ENCODE measurements around the gene PPID.
"Not testable (repeated sequence)": the region's sequence is repeated elsewhere in the genome, so short reads cannot be mapped to it uniquely, and the experiment has no call there.

PPID gene

DNA sequence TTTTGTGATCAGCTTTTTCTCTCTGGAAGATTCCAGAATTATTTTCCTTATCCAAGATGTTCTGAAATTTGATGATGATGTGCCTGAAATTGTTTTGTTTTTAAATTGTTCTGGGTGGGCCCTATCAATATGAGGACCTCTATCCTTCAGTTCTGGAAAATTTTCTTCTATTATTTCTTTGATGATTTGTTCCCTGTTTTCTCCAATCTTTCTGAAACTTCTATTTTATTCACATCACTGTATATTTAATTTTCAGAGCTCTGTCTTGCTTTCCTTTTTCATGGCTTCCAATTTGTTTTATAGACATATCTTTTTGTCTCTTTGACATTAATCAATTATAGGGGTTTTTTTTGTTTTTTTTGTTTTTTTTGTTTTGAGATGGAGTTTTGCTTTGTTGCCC, 33.4 kb upstream of the PPID start:
- no peak overlapping the region for H3K4me3 ChIP-seq (ENCODE audit: low read depth, low read length)
- no peak for DNase-seq (ENCODE audit: low read depth)

DNA sequence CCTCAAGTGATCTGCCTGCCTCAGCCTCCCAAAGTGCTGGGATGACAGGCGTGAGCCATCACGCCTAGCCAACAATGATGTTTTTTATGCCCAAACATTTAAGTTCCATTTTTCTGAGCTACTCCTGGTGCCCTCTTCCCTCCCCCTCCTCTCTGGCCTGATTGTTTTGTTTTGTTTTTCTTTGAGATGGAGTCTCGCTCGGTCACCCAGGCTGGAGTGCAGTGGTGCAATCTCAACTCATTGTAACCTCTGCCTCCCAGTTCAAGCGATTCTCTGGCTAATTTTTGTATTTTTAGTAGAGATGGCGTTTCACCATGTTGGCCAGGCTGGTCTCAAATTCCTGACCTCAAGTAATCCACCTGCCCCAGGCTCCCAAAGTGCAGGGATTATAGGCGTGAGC, 32.6 kb upstream of the PPID start:
- not testable (repeated sequence) for DNase-seq (ENCODE audit: low read depth); H3K4me3 ChIP-seq (ENCODE audit: low read depth, low read length)

More for the DNA sequence above, 33.4 kb upstream of the PPID start:
- no peak for TF ChIP-seq CTCF (IDR thresholded peaks at IDR 0.05; ENCODE audit: control insufficient read depth, extremely low read depth, insufficient read depth)

DNA sequence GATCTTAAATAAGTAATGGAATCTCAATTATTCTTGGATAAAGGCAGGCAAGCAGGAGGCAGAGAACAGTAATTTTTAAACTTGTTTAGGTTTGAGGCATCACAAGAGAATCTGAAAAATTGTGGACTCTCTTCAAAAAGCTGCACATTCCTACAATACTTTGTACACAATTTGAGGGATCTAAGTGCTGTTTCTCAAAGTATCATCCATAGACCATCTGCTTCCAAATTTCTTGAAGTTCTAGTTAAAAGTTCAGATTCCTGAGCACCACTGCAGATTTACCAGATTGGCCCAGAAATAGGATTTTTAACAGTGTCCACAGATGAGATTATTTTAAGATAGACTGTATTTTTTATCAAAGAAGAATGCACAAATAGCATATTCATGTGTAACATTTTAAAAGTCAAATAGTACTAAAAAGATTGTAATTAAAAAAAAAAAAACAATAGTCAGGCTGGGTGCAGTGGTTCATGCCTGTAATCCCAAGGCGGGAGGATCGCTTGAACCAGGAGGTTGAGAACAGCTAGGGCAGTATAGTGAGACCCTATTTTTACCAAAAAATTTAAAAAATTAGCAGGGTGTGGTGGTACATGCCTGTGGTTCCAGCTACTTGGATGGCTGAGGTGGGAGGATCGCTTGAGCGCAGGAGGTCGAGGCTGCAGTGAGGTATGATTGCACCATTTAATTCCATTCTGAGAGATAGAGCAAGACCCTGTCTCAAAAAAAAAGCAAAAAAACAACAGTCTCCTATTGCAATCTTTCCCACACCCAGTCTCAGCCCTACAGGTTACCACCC, 31.4 kb upstream of the PPID start:
- no peak for DNase-seq (ENCODE audit: low read depth)
- no peak for TF ChIP-seq CTCF (IDR thresholded peaks at IDR 0.05; ENCODE audit: control insufficient read depth, extremely low read depth, insufficient read depth)
- H3K4me3 ChIP-seq (ENCODE audit: low read depth, low read length): no peak overlapping the region

GRCh38 chr4:158750379-158750778, 27.2 kb upstream of the PPID start:
- DNase-seq (ENCODE audit: low read depth): no peak
- no peak for TF ChIP-seq CTCF (IDR thresholded peaks at IDR 0.05; ENCODE audit: control insufficient read depth, extremely low read depth, insufficient read depth)
- no peak overlapping the region for H3K4me3 ChIP-seq (ENCODE audit: low read depth, low read length)

- not testable (repeated sequence) for DNase-seq (ENCODE audit: low read depth); H3K4me3 ChIP-seq (ENCODE audit: low read depth, low read length)
Observed at GRCh38 chr4:158746537-158746936, 23.3 kb upstream of the PPID start.

DNA sequence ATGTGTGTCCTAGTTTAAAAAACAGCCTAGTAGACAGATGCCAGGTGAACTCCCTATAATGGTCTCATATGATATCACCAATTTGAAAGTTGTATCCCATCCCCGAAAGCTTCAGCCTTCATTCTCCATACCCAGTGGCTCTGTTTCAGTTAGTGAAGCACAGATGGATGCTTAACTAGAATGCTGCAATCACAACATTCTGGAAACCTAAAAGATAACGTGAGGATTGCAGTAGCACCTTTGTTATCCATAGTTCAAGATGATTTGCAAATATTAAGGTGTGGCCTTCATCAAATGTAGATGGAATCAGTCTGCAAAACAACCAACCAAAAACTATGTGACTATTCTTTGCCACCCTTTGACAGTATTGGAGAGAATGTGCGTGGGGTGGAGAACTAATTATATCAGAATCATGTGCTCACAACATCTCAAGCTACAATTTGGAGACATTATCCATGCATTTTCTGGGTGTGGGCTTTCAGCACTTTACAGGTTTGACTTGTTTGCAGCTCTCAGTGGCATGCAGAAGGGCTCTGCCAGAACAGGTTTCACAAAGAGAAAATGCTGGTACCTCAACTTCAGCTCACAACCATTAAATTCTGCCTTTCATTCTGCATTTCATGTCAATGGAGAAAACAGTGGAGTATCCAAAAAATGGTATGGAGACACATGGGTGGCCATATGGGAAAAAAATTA, 18.3 kb upstream of the PPID start:
- DNase-seq (ENCODE audit: low read depth): no peak
- TF ChIP-seq CTCF (IDR thresholded peaks at IDR 0.05; ENCODE audit: control insufficient read depth, extremely low read depth, insufficient read depth): no peak
- no peak overlapping the region for H3K4me3 ChIP-seq (ENCODE audit: low read depth, low read length)

GRCh38 chr4:158739600-158739999, 16.4 kb upstream of the PPID start:
- TF ChIP-seq CTCF (IDR thresholded peaks at IDR 0.05; ENCODE audit: control insufficient read depth, extremely low read depth, insufficient read depth): no peak
- no peak overlapping the region for H3K4me3 ChIP-seq (ENCODE audit: low read depth, low read length)
- DNase-seq (ENCODE audit: low read depth): no peak

GRCh38 chr4:158738866-158739265, 15.7 kb upstream of the PPID start:
- no peak for TF ChIP-seq CTCF (IDR thresholded peaks at IDR 0.05; ENCODE audit: control insufficient read depth, extremely low read depth, insufficient read depth)
- no peak overlapping the region for H3K4me3 ChIP-seq (ENCODE audit: low read depth, low read length)
- no peak for DNase-seq (ENCODE audit: low read depth)

Measured in LNCaP clone FGC (cell line).